Limb (tissue), 2 donors: ENCODE data around the gene NRP1.

ENCODE experiments used
- DNase-seq, 2 donors: peaks; one replicate each; pipeline ENCODE4 v3.0.0-alpha.2; 2016; ENCODE audit errors: extremely low spot score in 2 of 2

The NRP1 gene

DNA sequence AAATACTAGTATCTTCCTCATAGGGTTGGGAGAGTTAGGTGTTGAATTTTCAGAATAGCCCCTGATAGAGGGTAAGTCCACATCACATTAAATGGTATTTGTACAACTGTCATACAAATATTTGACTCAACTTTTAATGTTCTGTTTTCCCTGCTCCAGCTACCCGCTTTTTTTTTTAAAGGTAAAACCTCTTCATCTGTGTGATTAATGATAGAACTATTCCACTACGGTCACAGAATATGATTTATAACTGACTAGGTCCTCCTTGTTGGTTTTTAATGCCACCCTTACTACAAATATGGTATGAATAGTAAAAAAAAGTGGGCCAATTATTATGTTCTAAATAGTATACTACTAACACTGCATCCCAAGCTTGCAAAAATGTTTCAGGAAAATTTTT is 15.6 kb upstream of the NRP1 start:
- DNase-seq = no peak

- DNase-seq = no peak
Observed at GRCh38 chr10:33349268-33349667, 14.8 kb upstream of the NRP1 start.

DNA sequence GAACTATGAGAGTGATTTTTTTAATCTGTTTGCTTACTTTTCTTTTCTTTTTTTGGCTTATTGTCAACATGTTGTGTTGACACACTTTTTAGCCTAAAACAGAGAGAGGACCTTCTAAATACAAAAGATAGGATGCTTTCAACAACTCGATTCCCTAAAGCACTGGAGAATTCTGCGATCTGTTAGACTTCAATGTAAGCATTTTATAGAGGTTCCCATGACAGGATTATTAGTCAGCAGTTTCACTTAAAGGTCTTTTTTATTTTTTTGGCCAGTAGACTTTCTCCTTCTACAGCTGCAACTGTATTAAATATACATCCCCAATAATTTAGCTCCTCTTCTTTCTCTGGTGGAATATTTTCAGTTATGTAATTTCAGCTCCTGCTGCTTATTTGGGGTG is 12.7 kb upstream of the NRP1 start:
- no peak for DNase-seq

- no peak for DNase-seq
Observed at GRCh38 chr10:33345236-33345635, 10.8 kb upstream of the NRP1 start.

GRCh38 chr10:33344676-33345075 is 10.2 kb upstream of the NRP1 start:
- no peak for DNase-seq

DNA sequence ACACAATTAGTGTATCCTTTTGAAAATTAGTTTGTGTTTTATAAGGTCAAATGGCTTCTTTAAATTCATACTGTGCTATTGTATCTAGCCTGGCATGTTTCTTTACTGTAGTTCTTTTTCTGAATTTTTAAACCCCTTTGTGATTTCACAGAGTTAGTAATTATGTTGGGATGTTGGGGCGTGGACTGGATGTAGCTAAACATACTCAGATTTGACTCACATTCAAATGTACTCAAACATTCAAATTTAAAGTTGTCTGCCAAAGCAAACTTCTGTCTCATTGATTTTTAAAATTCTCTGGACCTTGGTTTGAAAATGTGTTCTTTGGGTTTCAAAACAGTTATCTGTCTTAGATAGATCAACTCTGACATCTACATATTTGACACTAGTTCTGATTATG is 7.2 kb upstream of the NRP1 start:
- no peak for DNase-seq

GRCh38 chr10:33337326-33337957 is 3.0 kb upstream of the NRP1 start:
- no peak for DNase-seq

- peak in 1 of 2 donors; percentile 71 for DNase-seq
Observed at GRCh38 chr10:33336582-33337325, 2.3 kb upstream of the NRP1 start.

GRCh38 chr10:33335801-33336581 is 1.5 kb upstream of the NRP1 start:
- DNase-seq = peak in 1 of 2 donors; percentile 73

GRCh38 chr10:33335551-33335800 is 1.0 kb upstream of the NRP1 start:
- no peak for DNase-seq

- DNase-seq = peak; percentile 87 to 91
Observed at GRCh38 chr10:33334805-33335550, 511 bp upstream of the NRP1 start.

- DNase-seq = no peak
Observed at GRCh38 chr10:33333260-33334101, 986 bp downstream of the NRP1 start.

GRCh38 chr10:33332183-33333065 is 2.0 kb downstream of the NRP1 start:
- DNase-seq = no peak

- DNase-seq = no peak
Observed at GRCh38 chr10:33331379-33331694, 3.1 kb downstream of the NRP1 start.

- DNase-seq = peak; percentile 85 to 90
Observed at GRCh38 chr10:33330543-33331378, 3.7 kb downstream of the NRP1 start.

DNA sequence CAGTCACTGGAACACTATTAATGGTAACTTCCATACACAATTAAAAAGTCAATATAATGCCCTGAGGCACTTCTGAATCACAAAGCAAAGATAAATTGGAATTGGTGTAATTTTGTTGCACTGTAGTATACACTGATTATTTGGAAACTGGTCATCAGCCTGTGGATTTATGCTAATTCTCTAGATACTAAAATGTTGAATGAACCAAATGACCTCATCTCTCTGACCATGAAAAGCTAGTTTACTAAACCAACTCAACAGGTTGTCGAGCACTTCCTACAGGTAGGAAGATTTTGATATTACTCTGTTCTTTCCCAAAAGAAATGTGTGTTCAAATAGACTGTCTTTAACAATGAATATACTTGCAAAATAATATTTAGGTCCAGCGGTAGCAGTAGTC is 5.3 kb downstream of the NRP1 start:
- no peak for DNase-seq

DNA sequence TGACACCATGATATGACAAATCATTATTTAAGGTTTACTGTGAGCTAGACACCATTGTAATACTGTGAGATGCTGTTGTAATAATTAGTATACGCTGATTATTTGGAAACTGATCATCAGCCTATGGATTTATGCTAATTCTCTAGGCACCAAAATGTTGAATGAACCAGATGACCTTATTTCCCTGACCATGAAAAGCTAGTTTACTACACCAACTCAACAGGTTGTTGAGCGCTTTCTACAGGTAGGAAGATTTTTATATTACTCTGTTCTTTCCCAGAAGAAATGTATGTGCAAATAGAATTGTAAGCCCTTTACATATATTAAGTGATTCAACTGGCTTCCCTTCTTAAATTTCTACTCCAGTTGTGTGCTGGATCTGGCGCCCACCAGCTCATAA is 6.2 kb downstream of the NRP1 start:
- no peak for DNase-seq

GRCh38 chr10:33327751-33328150 is 6.7 kb downstream of the NRP1 start:
- no peak for DNase-seq

DNA sequence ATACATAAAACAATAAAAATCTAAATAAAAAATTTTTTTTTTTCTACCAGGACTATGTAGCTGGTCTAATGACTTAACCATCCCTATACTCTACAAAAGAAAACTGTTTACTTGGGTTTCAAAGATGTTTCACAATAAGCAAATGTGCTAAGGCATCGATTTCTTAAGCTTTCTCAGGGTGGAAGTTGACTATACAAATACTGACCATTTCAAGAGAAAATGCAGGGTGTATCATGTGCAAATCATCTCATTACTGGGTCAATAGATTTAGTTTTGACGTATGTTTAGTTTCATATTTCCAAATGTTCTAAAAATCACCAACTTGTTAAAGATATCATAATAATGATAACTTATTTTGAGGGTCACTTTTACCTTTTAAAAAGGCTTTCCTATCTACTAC is 7.5 kb downstream of the NRP1 start:
- DNase-seq = no peak
